Spinal cord (tissue), 10 donors: ENCODE measurements around the gene NCAM1. TPM values are rescaled to one million over a fixed set of nuclear protein-coding genes. Genes with fewer than 3 reads are reported as not detected.

Experiments
- DNase-seq, 6 donors: peaks; one replicate each; pipeline versions ENCODE4 v3.0.0 to v3.0.0-alpha.2; 2013 to 2015; ENCODE audit warnings: low spot score in 6 of 6, low read depth in 4 of 6
- H3K27ac ChIP-seq: one replicate; pipeline ENCODE4 v1.5.1; 2013; ENCODE audit warnings: low read depth, low read length, control low read depth
- H3K27me3 ChIP-seq: one replicate; pipeline ENCODE4 v1.6.1; 2013; ENCODE audit warnings: low read length; ENCODE audit not compliant: control insufficient read depth, insufficient read depth
- H3K36me3 ChIP-seq: one replicate; pipeline ENCODE4 v1.6.1; 2013; ENCODE audit warnings: low read length; ENCODE audit not compliant: control insufficient read depth, insufficient read depth
- H3K4me1 ChIP-seq: one replicate; pipeline ENCODE4 v1.6.1; 2013; ENCODE audit warnings: low read length; ENCODE audit not compliant: control insufficient read depth, insufficient read depth
- H3K4me3 ChIP-seq: one replicate; pipeline ENCODE4 v1.5.1; 2013; ENCODE audit warnings: low read depth, low read length, control low read depth
- H3K9me3 ChIP-seq: one replicate; pipeline ENCODE4 v1.6.1; 2013; ENCODE audit warnings: low read length; ENCODE audit not compliant: control insufficient read depth, insufficient read depth
- WGBS: methylation state at CpG from one replicate; pipeline ENCODE4 v1.1.5; 2013; ENCODE audit warnings: missing lambda C conversion rate; ENCODE audit not compliant: insufficient coverage; 5-methylcytosine and 5-hydroxymethylcytosine counted together
- polyA plus RNA-seq, 2 donors: library from polyadenylated mRNA; unstranded; fragments of 120-200 nt; gene quantifications; one replicate each; pipeline ENCODE4 v1.2.1, GENCODE V29; 2013; ENCODE audit not compliant: insufficient read length in 2 of 2
- small RNA-seq: library from RNA; depleted of rRNA; stranded (forward); fragments of <200 nt; gene quantifications from one replicate; pipeline ENCODE3, GENCODE V24; 2014; ENCODE audit warnings: low replicate concordance
- total RNA-seq, 2 donors: library from RNA; depleted of rRNA in 1 of 2; stranded (reverse); fragments of 120-200 nt in 1 of 2; fragments of >200 nt in 1 of 2; gene quantifications; one replicate each; pipeline versions ENCODE4 v1.2.3 to v1.2.4, GENCODE V29; 2013 to 2014
- donor health status: healthy.

NCAM1 gene
- total and polyA plus RNA-seq, 4 donors, result 205 to 523 (median 383) TPM

DNA sequence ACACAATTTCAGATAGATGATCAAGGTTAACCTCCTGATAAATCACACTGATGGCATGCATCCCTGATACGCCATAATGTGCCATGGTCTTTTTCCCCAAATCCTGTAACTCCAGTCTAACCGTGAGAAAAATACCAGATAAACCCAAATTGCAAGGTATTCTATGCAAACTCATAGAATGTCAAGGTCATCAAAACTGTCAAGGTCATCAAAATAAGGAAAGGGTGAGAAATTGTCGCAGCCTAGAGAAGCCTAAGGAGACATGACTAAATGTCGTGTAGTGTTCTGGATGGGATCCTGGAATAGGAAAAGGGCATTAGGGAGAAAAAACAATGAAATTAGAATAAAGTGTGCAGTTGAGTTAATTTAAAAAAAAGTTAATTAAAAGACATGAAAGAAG lies 357.9 kb downstream of the NCAM1 start:
- no peaks in the 10 kb centered on the region for H3K9me3 ChIP-seq
- WGBS, result 95% methylated on average over 4 of the region's 4 CpGs
- H3K27ac ChIP-seq, result no peak overlapping the region
- H3K36me3 ChIP-seq, result no peaks in the 10 kb centered on the region
- no peaks in the 10 kb centered on the region for H3K4me1 ChIP-seq
- H3K27me3 ChIP-seq, result no peaks in the 10 kb centered on the region
- no peak for DNase-seq
- no peak overlapping the region for H3K4me3 ChIP-seq

DNA sequence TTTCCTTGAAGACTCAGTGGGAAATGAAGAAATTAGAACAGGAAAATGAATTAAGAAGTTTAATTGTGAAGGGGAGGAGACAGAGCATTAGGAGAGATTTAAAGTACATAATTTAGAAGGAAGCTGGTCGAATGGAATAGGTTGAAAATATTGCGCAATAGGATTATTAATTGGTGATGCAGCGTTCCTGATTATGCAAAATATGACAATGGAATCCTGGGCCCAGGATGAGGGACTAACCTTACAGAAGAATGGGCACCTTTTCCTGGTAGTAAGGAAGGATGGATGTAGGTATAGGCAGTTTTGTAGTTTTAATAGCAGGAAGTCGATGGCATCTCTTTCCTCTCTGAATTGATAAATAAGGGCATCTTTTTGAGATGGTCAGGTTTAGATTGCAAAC lies 360.9 kb downstream of the NCAM1 start:
- Histone ChIP-seq H3K27me3 (no peaks in the 10 kb centered on the region), H3K4me3 (no peak overlapping the region), H3K36me3 (no peaks in the 10 kb centered on the region), H3K27ac (no peak overlapping the region), H3K9me3 (no peaks in the 10 kb centered on the region), H3K4me1 (no peaks in the 10 kb centered on the region)
- WGBS, result 92% methylated on average over 3 of the region's 4 CpGs
- no peak for DNase-seq

DNA sequence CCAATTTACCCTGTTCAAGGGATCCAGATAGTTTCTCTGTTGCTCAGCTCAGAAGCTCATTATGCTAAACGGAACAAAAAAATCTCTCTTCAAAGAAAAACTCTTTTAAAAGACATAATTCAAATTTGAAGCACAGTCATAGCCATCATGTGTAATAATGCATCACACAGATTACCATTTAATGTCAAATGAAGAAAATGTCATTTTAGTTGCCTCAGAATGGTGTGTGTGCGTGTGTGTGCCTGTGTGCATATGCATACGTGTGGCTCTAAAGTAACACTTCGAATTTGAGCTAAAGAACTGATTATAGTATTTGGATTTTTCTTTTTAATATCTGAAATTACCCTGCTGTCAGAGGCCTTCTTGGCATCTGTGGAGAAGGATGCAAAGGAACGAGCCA lies 363.0 kb downstream of the NCAM1 start:
- H3K9me3 ChIP-seq, result no peaks in the 10 kb centered on the region
- no peak overlapping the region for H3K4me3 ChIP-seq
- H3K27me3 ChIP-seq, result no peaks in the 10 kb centered on the region
- peak in 1 of 6 donors; percentile 23 for DNase-seq
- no peak overlapping the region for H3K27ac ChIP-seq
- H3K4me1 ChIP-seq, result no peaks in the 10 kb centered on the region
- WGBS, result 92% methylated on average over 2 of the region's 5 CpGs
- H3K36me3 ChIP-seq, result no peaks in the 10 kb centered on the region

Small RNAs within 50 kb of the gene (small RNA-seq; reads per million reads assigned to genes)
- gene RNU7-187P, result not detected
